ENCODE measurements around the gene APBB2. TPM values are rescaled to one million over a fixed set of nuclear protein-coding genes. Genes with fewer than 3 reads are reported as not detected.

Gene APBB2
- total and polyA plus RNA-seq, 2 experiments from 2014 or later, result 35.8 to 74.8 TPM

GRCh38 chr4:40987151-40987550 is 227.2 kb downstream of the APBB2 start (continued):
- TF ChIP-seq ZNF462 (CRISPR knock-in tag; IDR thresholded peaks at IDR 0.05), result no peak
- no peak for TF ChIP-seq ZNF114 (CRISPR knock-in tag; IDR thresholded peaks at IDR 0.05)
- no peak for TF ChIP-seq REST (IDR thresholded peaks at IDR 0.05; ENCODE audit: unreplicated experiment)
- no peak for TF ChIP-seq STAT1 (IDR thresholded peaks at IDR 0.05; ENCODE audit: unreplicated experiment)

GRCh38 chr4:40986375-40986774 is 228.0 kb downstream of the APBB2 start:
- H3K27me3 ChIP-seq (ENCODE audit: insufficient read depth), result no peaks in the 10 kb centered on the region
- no peaks in the 10 kb centered on the region for H3K79me2 ChIP-seq (replicated peaks; ENCODE audit: insufficient read depth)
- TF ChIP-seq STAT1 (IDR thresholded peaks at IDR 0.05; ENCODE audit: unreplicated experiment) (no peak), JUNB (IDR thresholded peaks at IDR 0.05; ENCODE audit: unreplicated experiment) (no peak), NANOG (IDR thresholded peaks at IDR 0.05; ENCODE audit: borderline replicate concordance) (no peak), POLR2AphosphoS5 (IDR thresholded peaks at IDR 0.05; ENCODE audit: low read depth) (no peak), ETS1 (IDR thresholded peaks at IDR 0.05) (no peak), EZH2 (IDR thresholded peaks at IDR 0.05; ENCODE audit: low read depth, unreplicated experiment) (no peak), REST (IDR thresholded peaks at IDR 0.05; ENCODE audit: unreplicated experiment) (no peak)

More at GRCh38 chr4:40986375-40986774, 228.0 kb downstream of the APBB2 start:
- H2AFZ ChIP-seq, result no peak overlapping the region
- H4K20me1 ChIP-seq (replicated peaks; ENCODE audit: insufficient read depth), result no peaks in the 10 kb centered on the region
- no peaks in the 10 kb centered on the region for H3F3A ChIP-seq (replicated peaks; ENCODE audit: low read depth)
- Mint-ChIP-seq H3K4me3 (no peak overlapping the region), H3K36me3 (ENCODE audit: low read depth) (no peaks in the 10 kb centered on the region), H3K4me1 (peaks cover 6% of the 10 kb centered on the region; the same call in 1 of the 3 replicates), H3K27me3 (ENCODE audit: insufficient read depth, low read depth, poor library complexity) (peaks cover 2% of the 10 kb centered on the region), H3K27ac (no peak overlapping the region), H3K9me3 (no peaks in the 10 kb centered on the region)
- H3K36me3 ChIP-seq (ENCODE audit: insufficient read depth), result no peaks in the 10 kb centered on the region
- H3K27ac ChIP-seq (ENCODE audit: low read depth), result no peak overlapping the region
- DNase-seq (ENCODE audit: low spot score), result no peak
- H3K4me1 ChIP-seq (ENCODE audit: insufficient read depth), result 0 out of 2 replicates have a peak, but pooled peaks cover 5% of the 10 kb centered on the region
- H3K9me2 ChIP-seq (ENCODE audit: insufficient read depth), result no peaks in the 10 kb centered on the region
- H3K4me2 ChIP-seq, result no peak overlapping the region
- no peak for ATAC-seq
- no peak overlapping the region for H3K4me3 ChIP-seq
